Measurements from ENCODE around the gene DNAJB12. TPM values are rescaled to one million over a fixed set of nuclear protein-coding genes. Genes with fewer than 3 reads are reported as not detected.

The DNAJB12 gene
- total and polyA plus RNA-seq, 10 of the 15 experiments (the other 5 are each of a cell fraction or from before 2014, with no cell fraction given) = 4.6 to 31.6 (median 18.8) TPM

GRCh38 chr10:72310241-72310633, 44.5 kb downstream of the DNAJB12 start:
- in situ Hi-C loops (cut with MboI) = no loop called here
- Histone ChIP-seq H4K20me1 (ENCODE audit: control insufficient read depth, insufficient read depth) (no peaks in the 10 kb centered on the region), H3K4me1 (ENCODE audit: control insufficient read depth, insufficient read depth, low read length) (peaks cover 9% of the 10 kb centered on the region), H2AFZ (ENCODE audit: control insufficient read depth, low read depth, low read length) (no peak overlapping the region), H3K4me3 (no peak overlapping the region), H3K9me3 (replicated peaks; ENCODE audit: control insufficient read depth, insufficient read depth, low read length) (no peaks in the 10 kb centered on the region), H3K79me2 (ENCODE audit: control insufficient read depth, insufficient read depth, low read length) (no peaks in the 10 kb centered on the region), H3K27ac (ENCODE audit: control insufficient read depth, insufficient read depth) (no peak overlapping the region), H3K27me3 (replicated peaks in 1 of 2; ENCODE audit: control insufficient read depth in 2 of 2, insufficient read depth in 2 of 2, low read length in 1 of 2) (no peaks in the 10 kb centered on the region), H3K4me2 (ENCODE audit: control insufficient read depth, insufficient read depth) (no peak overlapping the region), H3K9ac (ENCODE audit: control insufficient read depth, insufficient read depth, low read length) (no peak overlapping the region), H3K36me3 (ENCODE audit: control insufficient read depth in 2 of 2, insufficient read depth in 2 of 2, low read length in 1 of 2) (no peaks in the 10 kb centered on the region)
- CTCF ChIA-PET = no interaction called here
- FAIRE-seq = no peak
- POLR2A ChIA-PET = interaction anchor here (0.5 to 0.6 kb wide), 2 partner anchors 29 to 55 kb away, joined by 4 to 5 read pairs; no protein-coding TSS in a partner anchor
- no peak for DNase-seq (ENCODE audit: low read depth, low spot score)
- ATAC-seq = no peak
- SMC1A ChIA-PET (ENCODE audit: uncharacterized antibody, unreplicated experiment) = interaction anchor here (2.8 kb wide), 1 partner anchor 8 kb away, joined by 11 read pairs; no protein-coding TSS in a partner anchor
- TF ChIP-seq RELB (IDR thresholded peaks at IDR 0.05; ENCODE audit: low read depth) (no peak), SRF (IDR thresholded peaks at IDR 0.05; ENCODE audit: low read depth in 2 of 2, low read length in 2 of 2) (no peak), SPI1 (IDR thresholded peaks at IDR 0.05; ENCODE audit: borderline replicate concordance, insufficient read depth, low read depth, low read length) (no peak)
- RAD21 ChIA-PET (ENCODE audit: unreplicated experiment) = no interaction called here
- 84% methylated on average over 11 of the region's 11 CpGs for WGBS (ENCODE audit: insufficient coverage, insufficient replicate concordance, low lambda C conversion rate, missing lambda C conversion rate)
- BruUV-seq (replicated peaks) = no TSS peak
- intact Hi-C loops (cut with micrococcal nuclease; ENCODE audit: unreplicated experiment) = no loop called here

Measured in GM12878 (cell line).